Coronary artery (tissue), 2 donors: Measurements from ENCODE around the gene ESM1.

Source experiments
- DNase-seq: peaks from one replicate; pipeline ENCODE4 v3.0.0-alpha.2; 2017; ENCODE audit warnings: low spot score
- H3K27ac ChIP-seq, 2 donors: fragments of 200-600 bp; sonication (generic); one replicate each; pipeline ENCODE4 v1.5.1; 2016 to 2019
- H3K4me3 ChIP-seq: fragments of 200-600 bp; sonication (generic); 2 replicates; pipeline ENCODE4 v1.5.1; 2016; ENCODE audit warnings: mild to moderate bottlenecking, moderate library complexity
- TF ChIP-seq, protein P1 (sequence below): fragments of 200-600 bp; sonication (generic); IDR thresholded peaks from one replicate; pipeline ENCODE4 v1.5.1; 2019; ENCODE audit warnings: antibody characterized with exemption

The ESM1 gene

DNA sequence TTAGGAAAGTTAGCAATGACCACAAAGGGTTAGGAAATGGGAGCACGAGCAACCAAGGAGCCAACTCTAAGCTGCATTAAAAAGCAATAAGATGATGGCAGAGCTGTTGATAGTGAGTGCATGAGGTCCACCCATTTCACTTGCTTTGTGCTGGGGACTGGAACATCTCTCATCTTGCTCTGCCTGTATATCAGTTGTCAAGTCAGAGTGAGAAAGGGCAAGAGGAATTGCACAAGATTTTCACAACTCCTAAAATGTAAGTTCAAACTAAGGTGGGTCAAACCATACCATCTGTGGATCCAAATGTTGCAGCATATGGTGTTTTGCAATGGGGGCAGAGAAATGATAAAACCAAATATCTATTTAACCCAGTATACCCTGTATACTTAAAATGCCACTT, 2.8 kb upstream of the ESM1 start:
- Histone ChIP-seq H3K4me3 (no peak overlapping the region), H3K27ac (no peak overlapping the region)
- no peak for DNase-seq
- TF ChIP-seq, protein P1, sequence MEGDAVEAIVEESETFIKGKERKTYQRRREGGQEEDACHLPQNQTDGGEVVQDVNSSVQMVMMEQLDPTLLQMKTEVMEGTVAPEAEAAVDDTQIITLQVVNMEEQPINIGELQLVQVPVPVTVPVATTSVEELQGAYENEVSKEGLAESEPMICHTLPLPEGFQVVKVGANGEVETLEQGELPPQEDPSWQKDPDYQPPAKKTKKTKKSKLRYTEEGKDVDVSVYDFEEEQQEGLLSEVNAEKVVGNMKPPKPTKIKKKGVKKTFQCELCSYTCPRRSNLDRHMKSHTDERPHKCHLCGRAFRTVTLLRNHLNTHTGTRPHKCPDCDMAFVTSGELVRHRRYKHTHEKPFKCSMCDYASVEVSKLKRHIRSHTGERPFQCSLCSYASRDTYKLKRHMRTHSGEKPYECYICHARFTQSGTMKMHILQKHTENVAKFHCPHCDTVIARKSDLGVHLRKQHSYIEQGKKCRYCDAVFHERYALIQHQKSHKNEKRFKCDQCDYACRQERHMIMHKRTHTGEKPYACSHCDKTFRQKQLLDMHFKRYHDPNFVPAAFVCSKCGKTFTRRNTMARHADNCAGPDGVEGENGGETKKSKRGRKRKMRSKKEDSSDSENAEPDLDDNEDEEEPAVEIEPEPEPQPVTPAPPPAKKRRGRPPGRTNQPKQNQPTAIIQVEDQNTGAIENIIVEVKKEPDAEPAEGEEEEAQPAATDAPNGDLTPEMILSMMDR: no peak

DNA sequence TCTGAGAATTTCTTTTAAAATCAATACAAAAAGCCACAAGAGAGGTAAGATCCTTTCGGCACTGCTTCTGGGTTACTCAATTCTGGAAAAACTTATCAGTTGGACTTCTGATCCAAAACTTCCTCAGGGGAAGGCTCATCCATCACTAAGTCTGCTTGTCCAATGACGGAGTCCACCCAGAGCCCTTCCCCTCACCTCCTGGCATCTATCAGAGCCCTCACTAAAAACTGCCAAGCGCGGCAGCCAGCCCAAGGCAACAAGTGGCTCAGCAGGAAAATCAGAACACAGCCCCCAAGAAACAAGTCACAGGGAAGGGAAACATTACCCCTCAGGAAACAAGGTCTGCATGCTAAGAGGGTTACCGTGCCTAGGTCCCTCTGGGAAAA, 869 bp upstream of the ESM1 start:
- TF ChIP-seq, protein P1: no peak
- no peak for DNase-seq
- no peak overlapping the region for H3K4me3 ChIP-seq

DNA sequence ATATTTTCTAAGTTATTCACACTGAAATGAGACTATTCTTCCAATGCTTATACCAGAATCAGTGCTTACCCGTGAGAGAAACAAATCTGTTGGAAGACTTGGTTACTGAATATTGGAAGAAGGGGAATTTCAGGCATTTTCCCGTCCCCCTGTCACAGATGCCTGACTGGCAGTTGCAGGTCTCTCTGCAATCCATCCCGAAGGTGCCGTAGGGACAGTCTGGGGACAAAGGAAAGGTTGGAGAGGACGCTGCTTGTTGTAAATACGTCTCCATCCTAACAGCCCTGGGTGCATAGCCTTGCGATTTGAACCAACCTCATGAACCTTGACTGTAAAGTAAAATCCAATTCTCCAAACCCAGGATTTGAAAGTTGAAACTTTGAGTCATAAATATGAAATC, 3.5 kb downstream of the ESM1 start:
- H3K27ac ChIP-seq: no peak overlapping the region
- H3K4me3 ChIP-seq: no peak overlapping the region
- DNase-seq: no peak
- TF ChIP-seq, protein P1: no peak

More for the DNA sequence above, 869 bp upstream of the ESM1 start:
- H3K27ac ChIP-seq: no peak overlapping the region

DNA sequence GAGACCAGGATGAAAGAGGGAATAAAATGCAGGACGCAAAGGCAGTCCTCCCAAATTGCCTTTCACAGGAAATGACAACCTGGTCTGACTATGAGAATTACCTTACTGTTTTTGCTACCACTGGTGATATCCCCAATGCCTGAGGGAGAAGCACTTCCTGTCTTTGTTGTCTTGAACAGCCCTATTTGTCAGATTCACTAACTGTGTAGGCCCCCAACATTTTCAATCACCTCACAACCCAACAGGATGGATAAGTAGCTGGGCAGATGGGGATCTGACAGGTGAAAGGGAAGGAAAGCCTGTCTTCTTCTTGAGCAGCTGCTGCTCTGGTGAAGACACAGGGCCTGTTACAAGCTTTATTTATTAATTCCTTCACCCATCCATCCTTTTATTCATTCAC, 9.7 kb downstream of the ESM1 start:
- Histone ChIP-seq H3K27ac (no peak overlapping the region), H3K4me3 (no peak overlapping the region)
- DNase-seq: no peak
- TF ChIP-seq, protein P1: no peak

DNA sequence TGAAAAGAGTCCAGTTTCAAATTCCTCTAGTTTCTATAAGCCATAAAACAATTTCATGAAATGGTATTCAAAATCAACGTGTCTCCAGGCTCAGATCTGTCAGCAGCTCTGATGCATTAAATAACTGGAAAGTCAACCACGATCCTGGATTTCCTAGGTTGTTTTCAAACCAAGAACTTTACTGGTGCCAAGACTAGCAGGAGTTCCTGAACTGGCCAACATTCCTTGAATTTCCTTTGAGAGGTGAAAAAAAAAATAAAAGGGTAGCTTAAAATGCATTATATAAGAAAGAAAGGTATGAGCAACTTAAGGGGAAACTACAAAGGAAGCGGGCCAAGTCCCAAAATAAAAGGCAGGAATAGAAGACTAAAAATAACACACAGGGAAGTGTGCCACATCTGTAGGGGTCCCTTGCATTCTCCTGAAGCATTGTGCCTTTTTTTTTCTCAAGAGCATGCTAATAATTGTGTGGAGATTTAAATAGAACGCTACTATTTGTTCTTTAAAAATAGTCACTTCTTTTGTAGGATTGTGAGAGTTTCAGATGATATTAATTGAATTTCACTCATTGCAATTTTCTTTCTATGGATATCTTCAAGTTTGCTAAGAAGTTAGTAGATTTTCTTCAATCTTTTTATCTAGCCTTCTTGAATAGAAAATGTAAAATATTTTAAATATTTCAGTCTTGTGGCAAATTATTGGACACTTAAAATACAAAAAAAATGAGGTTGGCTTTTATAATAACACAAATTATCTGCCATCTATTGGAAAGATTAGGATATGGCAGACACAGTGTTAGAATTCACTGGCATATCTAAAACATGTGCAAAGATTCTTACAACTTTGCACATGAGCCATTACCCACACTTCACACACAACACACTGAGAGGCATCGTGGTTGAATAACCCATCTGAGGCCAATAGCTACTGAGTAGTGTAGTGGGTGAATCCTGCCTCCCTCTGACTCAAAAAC, 15.3 kb downstream of the ESM1 start:
- TF ChIP-seq, protein P1: no peak
- H3K27ac ChIP-seq: no peak overlapping the region
- no peak overlapping the region for H3K4me3 ChIP-seq
- no peak for DNase-seq

DNA sequence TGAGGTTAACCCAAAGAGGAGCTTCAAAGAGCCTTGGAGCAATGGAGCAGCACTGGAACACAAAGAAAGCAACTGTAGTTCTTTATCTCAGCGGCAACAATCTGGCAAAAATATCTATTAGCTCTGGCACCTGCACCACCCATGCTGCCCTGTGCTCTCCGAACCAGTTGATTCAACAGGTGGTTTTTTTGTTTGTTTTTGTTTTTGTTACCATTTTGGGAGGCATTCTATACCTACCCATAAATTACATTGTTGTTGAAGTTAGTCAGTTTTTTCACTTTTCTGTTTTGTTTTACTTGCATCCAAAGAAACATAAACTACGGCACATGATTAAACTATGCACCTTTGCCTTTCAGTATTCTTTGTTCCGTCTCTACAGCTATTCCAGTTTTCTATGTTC, 16.2 kb downstream of the ESM1 start:
- no peak overlapping the region for H3K4me3 ChIP-seq
- DNase-seq: no peak
- TF ChIP-seq, protein P1: no peak
- no peak overlapping the region for H3K27ac ChIP-seq

DNA sequence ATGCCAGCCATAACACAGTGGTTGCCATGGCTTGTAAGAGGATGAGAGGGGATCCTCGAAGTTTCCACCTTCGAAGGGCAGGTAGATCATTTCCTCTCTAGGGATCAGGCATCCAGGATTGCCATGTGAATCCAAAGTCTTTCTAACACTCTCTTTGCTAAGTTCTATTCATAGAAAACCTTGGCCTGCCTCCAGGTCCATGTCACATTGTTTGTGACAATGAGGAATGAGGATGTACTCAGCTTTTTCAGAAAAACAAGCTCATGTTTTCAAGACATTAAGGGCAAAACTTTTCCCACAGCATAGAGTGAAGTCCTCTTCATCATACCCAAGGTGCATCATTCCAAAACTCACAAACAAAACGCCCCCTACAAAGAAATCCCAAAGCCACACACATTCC, 19.6 kb downstream of the ESM1 start:
- Histone ChIP-seq H3K27ac (no peak overlapping the region), H3K4me3 (no peak overlapping the region)
- no peak for DNase-seq
- TF ChIP-seq, protein P1: no peak
